ENCODE data around the gene IQCE. TPM values are rescaled to one million over a fixed set of nuclear protein-coding genes. Genes with fewer than 3 reads are reported as not detected.

IQCE gene
- total RNA-seq, 1 experiment from 2014 or later = 0.93 TPM

DNA sequence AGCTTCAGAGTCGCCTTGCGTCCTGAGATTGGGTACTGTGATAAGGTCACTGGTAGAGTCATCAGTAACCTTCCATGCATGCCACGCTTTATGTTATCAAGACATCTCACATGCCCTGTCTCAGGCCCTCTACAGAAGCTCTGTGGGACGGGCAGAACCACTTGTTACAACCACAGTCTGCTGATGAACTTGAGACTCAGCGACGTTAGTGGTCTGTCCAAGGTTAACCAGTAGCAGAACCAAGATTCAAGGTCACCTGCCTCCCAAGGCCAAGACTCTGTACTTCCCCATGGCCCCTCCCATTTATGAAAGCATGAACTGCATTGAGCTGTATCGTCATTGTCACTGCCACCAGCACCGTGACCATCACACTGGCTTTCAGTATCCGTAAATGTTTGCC, 15.0 kb downstream of the IQCE start:
- H4K20me1 ChIP-seq (ENCODE audit: insufficient read depth, low read depth, low read length) = no peaks in the 10 kb centered on the region
- H3K79me2 ChIP-seq (ENCODE audit: low read length) = no peaks in the 10 kb centered on the region
- H2AFZ ChIP-seq (ENCODE audit: low read length) = no peak overlapping the region
- DNase-seq = no peak
- H3K9ac ChIP-seq (ENCODE audit: low read length) = no peak overlapping the region
- no peaks in the 10 kb centered on the region for H3K9me2 ChIP-seq (replicated peaks; ENCODE audit: insufficient read depth, low read length)
- no peak overlapping the region for H3K4me2 ChIP-seq (ENCODE audit: low read depth, low read length, poor library complexity, severe bottlenecking)
- H3K27me3 ChIP-seq (ENCODE audit: low read length) = no peaks in the 10 kb centered on the region
- H3K9me3 ChIP-seq (ENCODE audit: low read length) = no peaks in the 10 kb centered on the region
- H3K4me3 ChIP-seq (ENCODE audit: low read length) = no peak overlapping the region
- no peaks in the 10 kb centered on the region for H3K36me3 ChIP-seq (ENCODE audit: insufficient read depth, low read length)
- H3K27ac ChIP-seq (ENCODE audit: low read length) = no peak overlapping the region
- no peaks in the 10 kb centered on the region for H3K4me1 ChIP-seq (ENCODE audit: low read length)

DNA sequence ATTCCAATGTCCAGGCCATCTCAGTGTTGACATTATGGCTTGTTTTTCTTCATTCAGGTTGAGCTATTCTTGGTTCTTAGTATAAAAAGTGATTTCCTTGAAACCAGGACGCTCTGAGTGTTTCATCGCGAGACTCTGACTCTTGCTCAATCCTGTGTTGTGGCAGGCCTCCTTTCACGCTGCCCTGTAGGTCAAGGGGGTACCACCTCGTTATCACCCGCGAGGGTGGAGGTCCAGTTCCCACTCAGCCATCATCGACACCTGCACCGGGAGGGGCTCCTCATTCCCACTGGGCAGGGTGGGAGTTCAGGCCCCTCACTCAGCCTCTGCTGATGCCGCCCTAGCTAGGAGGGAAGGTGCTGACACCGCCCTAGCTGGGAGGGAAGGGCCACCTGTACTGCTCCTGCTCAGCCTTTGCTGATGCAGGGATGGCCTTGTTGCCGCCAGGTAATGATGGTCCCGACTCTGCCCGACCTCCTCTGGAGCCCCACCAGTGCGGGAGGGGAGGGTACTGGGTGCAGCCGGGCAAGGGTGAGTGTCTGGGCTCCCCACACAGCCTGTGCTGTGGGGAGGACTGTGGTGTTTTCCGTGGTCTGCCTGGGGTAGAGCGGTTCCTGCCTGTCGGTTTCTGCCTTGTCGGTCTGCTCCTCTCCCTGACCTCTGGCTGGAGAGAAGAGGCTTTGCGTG, 16.4 kb downstream of the IQCE start:
- Histone ChIP-seq H2AFZ (ENCODE audit: low read length) (no peak overlapping the region), H3K9me3 (ENCODE audit: low read length) (no peaks in the 10 kb centered on the region), H3K9me2 (replicated peaks; ENCODE audit: insufficient read depth, low read length) (no peaks in the 10 kb centered on the region), H3K9ac (ENCODE audit: low read length) (no peak overlapping the region), H3K27me3 (ENCODE audit: low read length) (no peaks in the 10 kb centered on the region), H4K20me1 (ENCODE audit: insufficient read depth, low read depth, low read length) (no peaks in the 10 kb centered on the region), H3K4me2 (ENCODE audit: low read depth, low read length, poor library complexity, severe bottlenecking) (no peak overlapping the region), H3K79me2 (ENCODE audit: low read length) (no peaks in the 10 kb centered on the region), H3K4me3 (ENCODE audit: low read length) (no peak overlapping the region), H3K4me1 (ENCODE audit: low read length) (no peaks in the 10 kb centered on the region), H3K27ac (ENCODE audit: low read length) (no peak overlapping the region), H3K36me3 (ENCODE audit: insufficient read depth, low read length) (no peaks in the 10 kb centered on the region)
- DNase-seq = no peak

- no peak overlapping the region for H3K4me3 ChIP-seq (ENCODE audit: low read length)
- DNase-seq = no peak
These were observed 17.1 kb downstream of the IQCE start for GRCh38 chr7:2575733-2576340.

GRCh38 chr7:2576742-2577491, 18.1 kb downstream of the IQCE start:
- H3K4me2 ChIP-seq (ENCODE audit: low read depth, low read length, poor library complexity, severe bottlenecking) = no peak overlapping the region
- no peak for DNase-seq
- H3K79me2 ChIP-seq (ENCODE audit: low read length) = no peaks in the 10 kb centered on the region
- no peaks in the 10 kb centered on the region for H3K9me3 ChIP-seq (ENCODE audit: low read length)
- no peaks in the 10 kb centered on the region for H3K9me2 ChIP-seq (replicated peaks; ENCODE audit: insufficient read depth, low read length)
- H4K20me1 ChIP-seq (ENCODE audit: insufficient read depth, low read depth, low read length) = no peaks in the 10 kb centered on the region
- H3K27ac ChIP-seq (ENCODE audit: low read length) = no peak overlapping the region
- no peak overlapping the region for H2AFZ ChIP-seq (ENCODE audit: low read length)
- H3K9ac ChIP-seq (ENCODE audit: low read length) = no peak overlapping the region
- H3K4me1 ChIP-seq (ENCODE audit: low read length) = no peaks in the 10 kb centered on the region
- no peaks in the 10 kb centered on the region for H3K36me3 ChIP-seq (ENCODE audit: insufficient read depth, low read length)
- no peak overlapping the region for H3K4me3 ChIP-seq (ENCODE audit: low read length)
- H3K27me3 ChIP-seq (ENCODE audit: low read length) = no peaks in the 10 kb centered on the region

More at GRCh38 chr7:2575733-2576340, 17.1 kb downstream of the IQCE start:
- no peak overlapping the region for H3K27ac ChIP-seq (ENCODE audit: low read length)
- H3K9me3 ChIP-seq (ENCODE audit: low read length) = no peaks in the 10 kb centered on the region
- H3K36me3 ChIP-seq (ENCODE audit: insufficient read depth, low read length) = no peaks in the 10 kb centered on the region
- H3K4me2 ChIP-seq (ENCODE audit: low read depth, low read length, poor library complexity, severe bottlenecking) = no peak overlapping the region
- H3K27me3 ChIP-seq (ENCODE audit: low read length) = no peaks in the 10 kb centered on the region
- H3K4me1 ChIP-seq (ENCODE audit: low read length) = no peaks in the 10 kb centered on the region
- H3K9ac ChIP-seq (ENCODE audit: low read length) = no peak overlapping the region
- H2AFZ ChIP-seq (ENCODE audit: low read length) = no peak overlapping the region
- H3K79me2 ChIP-seq (ENCODE audit: low read length) = no peaks in the 10 kb centered on the region
- H3K9me2 ChIP-seq (replicated peaks; ENCODE audit: insufficient read depth, low read length) = no peaks in the 10 kb centered on the region
- H4K20me1 ChIP-seq (ENCODE audit: insufficient read depth, low read depth, low read length) = no peaks in the 10 kb centered on the region

DNA sequence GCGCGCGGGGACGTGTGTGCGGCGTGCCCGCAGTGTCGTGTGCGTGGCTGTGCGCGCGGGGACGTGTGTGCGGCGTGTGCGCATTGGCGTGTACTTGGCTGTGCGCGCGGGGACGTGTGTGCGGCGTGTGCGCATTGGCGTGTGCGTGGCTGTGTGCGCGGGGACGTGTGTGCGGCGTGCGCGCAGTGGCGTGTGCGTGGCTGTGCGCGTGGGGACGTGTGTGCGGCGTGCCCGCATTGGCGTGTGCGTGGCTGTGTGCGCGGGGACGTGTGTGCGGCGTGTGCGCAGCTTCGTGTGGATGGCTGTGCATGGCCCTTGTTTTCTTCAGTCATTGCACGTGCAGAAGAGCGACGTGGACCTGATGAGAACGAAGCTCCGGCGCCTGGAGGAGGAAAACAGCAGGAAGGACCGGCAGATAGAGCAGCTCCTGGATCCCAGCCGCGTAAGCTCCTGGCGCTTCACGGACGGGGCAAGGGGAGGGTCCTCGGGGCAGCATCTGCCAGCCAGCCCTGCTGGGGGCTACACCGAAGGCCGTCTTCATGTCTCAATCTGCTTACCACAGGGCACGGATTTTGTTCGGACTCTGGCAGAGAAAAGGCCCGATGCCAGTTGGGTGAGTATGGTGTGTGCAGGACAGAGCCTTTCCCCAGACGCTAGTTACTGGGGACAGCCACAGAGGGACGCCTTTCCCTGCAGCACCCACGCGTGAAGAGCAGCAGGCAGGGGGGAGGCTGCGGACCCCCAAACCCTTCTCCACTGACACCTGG, 19.3 kb downstream of the IQCE start:
- H4K20me1 ChIP-seq (ENCODE audit: insufficient read depth, low read depth, low read length) = no peaks in the 10 kb centered on the region
- H2AFZ ChIP-seq (ENCODE audit: low read length) = no peak overlapping the region

DNA sequence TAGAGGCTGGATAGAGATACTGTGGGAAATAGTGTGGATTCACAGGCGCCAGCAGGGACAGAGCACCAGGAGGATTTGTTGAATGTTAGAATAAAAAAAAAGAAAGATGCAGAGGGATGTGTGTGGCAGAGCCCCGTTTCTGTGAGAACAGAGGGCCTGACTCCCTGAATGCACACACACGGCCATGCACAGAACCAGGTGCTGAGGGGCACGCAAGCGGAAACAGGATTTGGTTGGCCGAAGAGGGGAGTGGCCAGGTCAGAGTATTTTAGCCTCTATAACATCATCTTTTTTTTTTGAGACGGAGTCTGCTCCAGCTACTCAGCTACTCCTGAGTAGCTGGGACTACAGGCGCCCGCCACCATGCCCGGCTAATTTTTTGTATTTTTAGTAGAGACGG, 21.9 kb downstream of the IQCE start:
- no peak for DNase-seq
- Histone ChIP-seq H2AFZ (ENCODE audit: low read length) (no peak overlapping the region), H3K4me2 (ENCODE audit: low read depth, low read length, poor library complexity, severe bottlenecking) (no peak overlapping the region), H3K9me3 (ENCODE audit: low read length) (no peaks in the 10 kb centered on the region), H3K27ac (ENCODE audit: low read length) (no peak overlapping the region), H3K79me2 (ENCODE audit: low read length) (no peaks in the 10 kb centered on the region), H3K36me3 (ENCODE audit: insufficient read depth, low read length) (no peaks in the 10 kb centered on the region), H3K9ac (ENCODE audit: low read length) (no peak overlapping the region), H3K9me2 (replicated peaks; ENCODE audit: insufficient read depth, low read length) (no peaks in the 10 kb centered on the region), H3K4me3 (ENCODE audit: low read length) (no peak overlapping the region), H3K27me3 (ENCODE audit: low read length) (no peaks in the 10 kb centered on the region), H4K20me1 (ENCODE audit: insufficient read depth, low read depth, low read length) (no peaks in the 10 kb centered on the region), H3K4me1 (ENCODE audit: low read length) (no peaks in the 10 kb centered on the region)

More for the DNA sequence above, 19.3 kb downstream of the IQCE start:
- Histone ChIP-seq H3K4me3 (ENCODE audit: low read length) (no peak overlapping the region), H3K79me2 (ENCODE audit: low read length) (no peaks in the 10 kb centered on the region), H3K36me3 (ENCODE audit: insufficient read depth, low read length) (no peaks in the 10 kb centered on the region), H3K9me3 (ENCODE audit: low read length) (no peaks in the 10 kb centered on the region), H3K27me3 (ENCODE audit: low read length) (no peaks in the 10 kb centered on the region), H3K27ac (ENCODE audit: low read length) (no peak overlapping the region), H3K9ac (ENCODE audit: low read length) (no peak overlapping the region), H3K4me2 (ENCODE audit: low read depth, low read length, poor library complexity, severe bottlenecking) (no peak overlapping the region), H3K4me1 (ENCODE audit: low read length) (no peaks in the 10 kb centered on the region), H3K9me2 (replicated peaks; ENCODE audit: insufficient read depth, low read length) (no peaks in the 10 kb centered on the region)
- DNase-seq = no peak

GRCh38 chr7:2582006-2582735, 23.4 kb downstream of the IQCE start:
- H4K20me1 ChIP-seq (ENCODE audit: insufficient read depth, low read depth, low read length) = no peaks in the 10 kb centered on the region
- no peaks in the 10 kb centered on the region for H3K27me3 ChIP-seq (ENCODE audit: low read length)
- DNase-seq = no peak
- no peak overlapping the region for H2AFZ ChIP-seq (ENCODE audit: low read length)
- H3K9ac ChIP-seq (ENCODE audit: low read length) = no peak overlapping the region
- H3K27ac ChIP-seq (ENCODE audit: low read length) = no peak overlapping the region
- H3K4me2 ChIP-seq (ENCODE audit: low read depth, low read length, poor library complexity, severe bottlenecking) = no peak overlapping the region
- no peaks in the 10 kb centered on the region for H3K4me1 ChIP-seq (ENCODE audit: low read length)
- H3K9me2 ChIP-seq (replicated peaks; ENCODE audit: insufficient read depth, low read length) = no peaks in the 10 kb centered on the region
- no peaks in the 10 kb centered on the region for H3K9me3 ChIP-seq (ENCODE audit: low read length)
- no peaks in the 10 kb centered on the region for H3K36me3 ChIP-seq (ENCODE audit: insufficient read depth, low read length)
- H3K79me2 ChIP-seq (ENCODE audit: low read length) = no peaks in the 10 kb centered on the region
- no peak overlapping the region for H3K4me3 ChIP-seq (ENCODE audit: low read length)
